ELR (cell line): Measurements from ENCODE around the gene KLHDC3.

Experiments
- DNase-seq: peaks from one replicate; pipeline ENCODE4 v3.0.0-alpha.2; 2015; ENCODE audit warnings: low read depth

KLHDC3 gene

GRCh38 chr6:43013843-43014433, at the start of gene KLHDC3, which contains the start of gene MEA1:
TSS of gene KLHDC3 (plus strand) at chr6:43014249. CDS start at chr6:43017193, 2,944 bp downstream.
TSS of gene MEA1 (minus strand) at chr6:43013946. CDS start at chr6:43013813, 133 bp downstream.
- DNase-seq = peak; percentile 100

GRCh38 chr6:42966571-42966970, 47.5 kb upstream of the KLHDC3 start:
- DNase-seq = no peak

GRCh38 chr6:42967228-42967627, 46.8 kb upstream of the KLHDC3 start:
- no peak for DNase-seq

GRCh38 chr6:42968126-42968701, 45.8 kb upstream of the KLHDC3 start:
- no peak for DNase-seq

GRCh38 chr6:42968783-42969182, 45.3 kb upstream of the KLHDC3 start:
- no peak for DNase-seq

GRCh38 chr6:42969431-42969830, 44.6 kb upstream of the KLHDC3 start:
- DNase-seq = no peak

GRCh38 chr6:42969934-42970333, 44.1 kb upstream of the KLHDC3 start:
- DNase-seq = no peak

- peak; percentile 68 for DNase-seq
Measured at GRCh38 chr6:42970871-42971612, 43.0 kb upstream of the KLHDC3 start.

GRCh38 chr6:42971746-42972327, 42.2 kb upstream of the KLHDC3 start:
- DNase-seq = no peak

- no peak for DNase-seq
Measured at GRCh38 chr6:42973926-42974325, 40.1 kb upstream of the KLHDC3 start.

- no peak for DNase-seq
Measured at GRCh38 chr6:42974919-42975505, 39.0 kb upstream of the KLHDC3 start.

- peak; percentile 44 for DNase-seq
Measured at GRCh38 chr6:42978487-42978838, 35.6 kb upstream of the KLHDC3 start.

- peak; percentile 86 for DNase-seq
Measured at GRCh38 chr6:42978839-42979522, 35.1 kb upstream of the KLHDC3 start, which contains the start of gene PEX6. TSS of gene PEX6 (minus strand) at chr6:42979181. CDS start at chr6:42979150, 31 bp downstream.

- peak; percentile 74 for DNase-seq
Measured at GRCh38 chr6:42979523-42980177, 34.4 kb upstream of the KLHDC3 start.

GRCh38 chr6:42981836-42982235, 32.2 kb upstream of the KLHDC3 start:
- peak; percentile 64 for DNase-seq

- DNase-seq = peak; percentile 100
Measured at GRCh38 chr6:42984001-42984923, 29.8 kb upstream of the KLHDC3 start, which contains the start of gene PPP2R5D. TSS of gene PPP2R5D (plus strand) at chr6:42984570. CDS start at chr6:42984678, 108 bp downstream.

GRCh38 chr6:42984924-42985475, 29.0 kb upstream of the KLHDC3 start:
- peak; percentile 37 for DNase-seq

GRCh38 chr6:42987533-42988451, 26.3 kb upstream of the KLHDC3 start:
- DNase-seq = no peak
